ENCODE measurements around the gene ERBB4.

ERBB4 gene

DNA sequence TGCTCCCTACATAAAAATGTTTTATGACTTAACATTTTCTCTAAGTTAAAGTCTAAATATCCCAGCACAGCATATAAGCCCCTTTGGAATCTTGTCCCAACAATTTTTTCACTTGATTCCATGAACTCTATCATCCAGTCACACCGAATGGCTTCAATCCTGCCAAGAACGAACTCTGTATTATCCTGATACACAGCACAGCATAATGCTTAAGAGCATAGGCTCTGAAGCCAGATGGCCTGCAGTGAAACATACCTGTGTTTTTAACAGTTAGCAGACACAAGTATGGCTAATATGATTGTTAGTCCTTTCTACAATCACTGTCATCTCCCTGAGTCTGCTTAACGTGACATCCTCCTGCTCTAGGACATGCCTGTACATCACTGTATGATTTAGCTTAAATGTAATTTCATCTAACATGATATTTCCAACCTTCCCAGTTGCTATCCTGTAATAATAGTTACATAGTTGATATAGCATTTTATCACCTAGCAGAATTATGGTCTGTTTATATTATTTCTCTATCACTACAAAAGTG is 669.5 kb downstream of the ERBB4 start:
- no peak for DNase-seq

DNA sequence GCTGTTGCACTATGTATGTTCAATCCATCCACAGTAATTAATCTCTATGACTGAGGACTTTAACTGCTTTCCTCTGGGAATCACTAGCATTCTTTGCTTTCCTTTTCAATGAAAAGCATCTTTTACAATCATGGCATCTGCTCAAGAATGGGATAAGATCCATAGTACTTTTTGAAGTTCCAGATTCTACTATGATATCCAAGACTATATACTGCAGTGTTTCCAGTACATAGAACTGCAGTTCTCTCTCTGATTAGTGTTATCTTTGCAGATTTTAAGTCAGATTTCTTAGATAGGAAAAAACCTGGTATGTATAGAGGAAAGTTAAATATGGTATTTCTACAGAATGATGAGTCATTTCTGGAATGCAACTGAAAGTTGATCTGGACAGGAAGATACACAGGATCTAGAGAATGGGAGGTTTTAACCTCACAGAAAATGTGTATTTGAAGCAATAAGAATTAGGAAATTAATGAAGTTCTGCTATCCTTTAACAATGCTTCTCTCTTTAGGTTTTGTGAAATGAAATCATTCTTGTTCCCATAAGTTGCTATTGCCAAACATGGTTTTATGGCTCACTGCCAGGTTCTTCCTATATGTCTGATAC is 670.7 kb downstream of the ERBB4 start:
- no peak for DNase-seq

DNA sequence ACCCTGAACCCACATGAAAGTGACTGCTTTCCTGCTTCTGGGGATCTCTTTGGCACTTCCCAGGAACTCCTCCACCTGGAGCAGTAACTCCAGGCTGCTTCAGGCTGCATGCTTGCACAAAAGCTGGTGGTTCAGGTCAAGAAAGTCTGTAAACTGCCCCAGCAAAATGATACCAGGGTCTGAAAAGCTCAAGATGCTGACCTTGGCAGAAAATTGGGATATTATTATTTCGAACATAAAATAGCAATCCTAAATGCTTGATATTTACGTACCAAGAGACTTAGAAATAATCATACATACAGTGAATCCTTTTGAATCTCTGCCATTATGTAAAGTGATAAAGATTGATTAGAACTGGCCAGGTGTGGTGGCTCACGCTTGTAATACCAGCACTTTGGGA is 674.3 kb downstream of the ERBB4 start:
- no peak for DNase-seq

DNA sequence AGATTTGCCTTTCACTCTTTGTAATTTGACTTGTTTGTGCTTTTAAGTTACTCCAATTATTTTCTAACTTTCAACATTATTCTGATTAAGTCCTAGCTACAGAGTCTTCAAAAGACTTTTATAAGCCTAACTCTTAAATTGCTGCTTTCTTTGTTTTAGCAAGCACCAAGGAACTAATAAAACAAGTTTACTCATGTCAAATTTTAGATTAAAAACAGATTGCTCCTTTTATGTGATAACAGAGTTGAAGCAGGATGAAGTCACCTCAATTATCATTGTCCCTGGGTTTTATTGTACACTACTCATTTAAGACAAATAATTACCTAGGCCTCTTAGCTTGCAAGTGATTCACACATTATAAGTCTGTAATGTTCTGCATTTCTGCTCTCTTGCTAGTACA is 678.4 kb downstream of the ERBB4 start:
- DNase-seq, result no peak

DNA sequence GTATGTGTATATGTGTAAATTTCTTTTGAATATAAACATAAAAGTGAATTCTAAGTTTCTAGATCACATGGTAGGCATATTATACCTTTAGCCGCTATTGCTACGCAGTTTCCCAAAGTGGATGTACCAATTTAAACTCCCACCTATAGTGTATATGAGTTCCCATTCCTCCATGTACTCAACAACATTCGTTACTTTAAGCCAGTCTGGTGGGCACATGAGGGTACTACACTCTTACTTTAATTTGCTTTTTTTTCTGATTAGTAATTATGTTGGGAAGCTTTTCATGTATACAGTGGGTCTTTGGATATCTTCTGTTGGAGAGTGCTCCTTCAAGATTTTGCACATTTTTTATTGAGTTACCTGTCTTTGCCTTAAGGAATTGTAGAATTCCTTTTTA is 683.8 kb downstream of the ERBB4 start:
- no peak for DNase-seq

DNA sequence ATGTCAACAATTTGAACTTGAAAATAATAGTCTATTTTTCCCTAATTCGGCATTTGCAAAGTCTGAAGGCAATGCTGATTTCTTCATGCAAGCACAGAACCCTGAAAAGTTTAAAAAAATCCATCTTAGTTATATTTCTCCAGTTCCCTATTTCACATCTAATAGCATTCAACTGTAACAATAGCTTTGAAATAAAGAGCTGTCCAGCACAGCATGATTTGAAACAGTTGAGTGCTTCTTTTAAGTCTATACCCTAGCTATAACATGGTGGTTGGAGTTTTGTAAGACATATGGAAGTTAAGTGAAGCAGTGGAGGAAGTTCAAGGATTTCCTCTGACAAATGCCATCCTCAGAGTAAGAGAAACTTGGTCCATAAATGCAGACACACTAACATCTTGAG is 691.9 kb downstream of the ERBB4 start:
- DNase-seq, result no peak

DNA sequence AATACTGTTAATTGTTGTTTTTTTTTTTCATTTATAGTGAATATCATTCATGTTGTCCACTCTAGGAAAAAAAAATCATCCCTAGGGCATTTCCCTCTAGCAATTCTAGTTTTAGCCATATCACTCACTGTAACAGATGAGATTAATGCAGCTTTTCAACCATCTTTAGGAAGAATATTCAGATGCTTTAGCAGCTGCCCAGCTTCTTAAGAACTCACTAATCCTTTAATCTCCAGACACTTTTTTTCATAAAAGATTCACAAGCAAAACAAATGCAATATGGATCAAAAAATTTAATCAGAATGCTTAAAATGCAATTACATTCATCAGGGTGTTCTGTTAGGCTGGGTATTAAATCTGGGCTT is 692.6 kb downstream of the ERBB4 start:
- DNase-seq, result no peak

DNA sequence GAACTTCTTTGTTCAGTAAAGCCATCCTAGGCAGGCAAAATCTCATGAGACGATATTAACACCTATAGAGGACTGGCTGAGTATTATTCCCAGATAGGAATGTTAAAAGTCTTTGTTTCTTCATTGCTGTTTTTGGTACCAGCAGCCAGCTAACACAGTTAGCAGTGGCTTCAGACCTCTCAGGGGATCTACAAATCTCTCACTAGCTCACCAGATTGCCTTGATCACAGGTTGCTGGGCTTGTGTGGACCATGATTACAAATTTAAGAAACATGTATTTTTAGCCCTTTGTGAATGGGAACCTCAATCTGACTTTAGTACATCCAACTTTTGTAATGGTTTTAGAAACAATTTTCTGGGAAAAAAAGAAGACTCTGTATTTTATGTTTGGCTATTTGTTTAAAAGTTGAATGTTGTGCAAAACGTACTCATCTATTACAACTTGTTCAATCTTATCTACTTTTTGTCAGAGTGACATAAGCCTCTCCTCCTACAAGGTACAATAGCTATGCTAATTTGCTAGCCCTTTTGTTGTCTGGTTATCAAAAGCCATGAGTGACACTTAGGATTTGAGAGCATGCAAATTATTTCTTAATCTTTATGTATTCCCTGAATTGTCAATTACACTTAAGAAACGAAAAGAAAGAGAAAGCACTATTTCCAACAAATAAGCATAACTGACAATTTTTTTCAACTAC is 693.1 kb downstream of the ERBB4 start:
- no peak for DNase-seq

DNA sequence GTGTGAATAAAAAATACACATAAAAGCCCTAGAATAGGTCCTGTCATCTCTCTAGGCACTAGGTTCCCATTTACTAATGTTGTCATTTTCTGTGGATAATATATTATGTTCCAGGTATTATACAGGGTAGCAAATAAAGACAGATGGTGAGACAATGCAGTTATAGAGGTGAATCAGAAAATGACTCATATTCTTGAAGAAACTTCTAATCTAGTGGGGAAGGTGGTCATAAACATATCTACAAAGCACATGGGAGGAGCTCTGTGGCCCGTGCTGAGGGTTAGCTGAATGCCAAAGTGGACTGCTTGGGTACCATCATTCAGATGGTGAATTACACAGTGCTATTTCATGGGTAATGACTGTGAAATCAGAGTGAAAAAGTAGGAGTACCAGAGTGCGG is 700.9 kb downstream of the ERBB4 start:
- no peak for DNase-seq

DNA sequence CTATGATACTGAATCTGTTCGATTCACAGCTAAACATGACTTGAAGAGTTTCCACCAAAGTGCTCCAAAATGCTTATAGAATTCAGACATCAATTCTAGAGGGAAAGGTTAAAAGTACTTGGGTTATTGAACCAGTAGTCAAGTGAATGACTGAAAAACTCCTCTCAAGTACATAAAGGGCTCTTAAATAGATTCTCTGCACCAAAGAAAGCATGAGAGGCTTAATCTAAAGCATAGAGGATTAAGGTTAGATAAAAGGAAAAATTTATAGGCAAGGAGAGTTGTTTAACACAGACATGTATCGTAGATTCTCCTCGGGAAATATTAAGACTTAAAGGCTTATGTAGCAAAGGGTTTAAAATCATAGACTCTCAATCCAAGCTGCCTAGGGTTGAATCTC is 701.4 kb downstream of the ERBB4 start:
- DNase-seq, result no peak

DNA sequence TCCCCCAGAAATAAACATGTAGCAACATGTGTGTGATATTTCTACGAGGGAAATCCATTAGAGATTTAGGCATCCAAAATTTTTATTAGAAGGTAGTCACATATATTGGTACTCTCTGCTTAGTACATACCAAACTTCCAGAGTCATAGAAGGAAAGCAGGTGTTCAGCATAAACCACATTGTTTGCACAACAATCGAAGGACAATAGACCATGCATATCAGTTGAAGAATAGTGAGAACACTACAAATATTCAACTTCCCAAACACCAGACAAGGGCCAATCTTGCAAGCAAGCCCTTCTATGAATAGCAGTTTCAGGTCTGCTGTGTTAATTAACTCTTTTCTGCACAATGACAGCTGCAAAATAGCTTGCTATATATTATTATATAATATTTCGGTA is 702.2 kb downstream of the ERBB4 start:
- no peak for DNase-seq

DNA sequence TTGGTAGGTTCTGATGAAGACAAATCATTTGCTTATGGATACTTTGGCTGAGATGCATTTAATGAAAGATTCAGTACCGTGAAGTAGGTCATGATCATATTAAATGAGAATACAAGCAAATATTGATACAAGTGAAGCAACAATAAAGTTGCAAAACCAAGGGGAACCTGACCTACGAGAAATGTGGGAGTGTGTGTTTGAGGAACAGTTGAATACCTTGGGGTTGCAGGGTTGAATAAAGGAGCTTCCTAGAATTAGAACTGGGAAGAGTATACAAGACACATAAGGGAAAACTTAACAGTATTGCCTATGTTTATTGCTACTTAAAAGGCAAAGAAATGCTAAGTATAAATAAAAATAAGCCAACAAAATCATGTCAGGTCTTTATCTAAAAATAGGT is 702.9 kb downstream of the ERBB4 start:
- DNase-seq, result no peak

DNA sequence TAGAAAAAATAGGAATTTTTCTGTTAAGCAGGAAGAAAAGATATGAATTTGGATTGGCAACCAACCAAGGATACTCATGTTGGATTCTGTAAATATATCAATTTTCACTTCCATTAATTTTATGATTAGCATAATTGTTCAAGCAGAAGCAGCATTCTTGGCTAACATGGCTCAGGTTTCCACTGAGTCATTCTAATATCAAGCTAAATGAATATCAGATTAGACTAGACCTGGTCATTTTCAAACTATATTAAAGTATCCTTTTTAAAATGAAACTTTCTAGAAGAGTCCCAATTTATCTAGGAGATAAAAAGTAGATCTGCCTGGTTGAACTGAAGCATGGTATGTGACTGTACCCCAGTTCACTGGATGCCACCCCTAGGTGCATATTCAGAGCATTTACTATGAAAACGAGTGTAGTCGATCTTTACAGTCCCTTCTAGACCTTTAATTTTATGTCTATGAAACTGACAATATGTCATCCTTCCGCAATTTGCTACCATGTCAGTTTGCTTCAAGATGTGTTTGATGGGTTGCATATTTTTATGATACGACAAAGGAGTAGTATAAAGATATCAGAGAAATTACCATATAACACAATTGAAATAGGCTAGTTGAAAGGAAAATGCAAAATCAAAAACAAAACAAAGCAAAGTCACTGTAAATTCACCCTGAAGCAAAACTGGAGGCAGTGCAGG is 704.9 kb downstream of the ERBB4 start:
- no peak for DNase-seq

DNA sequence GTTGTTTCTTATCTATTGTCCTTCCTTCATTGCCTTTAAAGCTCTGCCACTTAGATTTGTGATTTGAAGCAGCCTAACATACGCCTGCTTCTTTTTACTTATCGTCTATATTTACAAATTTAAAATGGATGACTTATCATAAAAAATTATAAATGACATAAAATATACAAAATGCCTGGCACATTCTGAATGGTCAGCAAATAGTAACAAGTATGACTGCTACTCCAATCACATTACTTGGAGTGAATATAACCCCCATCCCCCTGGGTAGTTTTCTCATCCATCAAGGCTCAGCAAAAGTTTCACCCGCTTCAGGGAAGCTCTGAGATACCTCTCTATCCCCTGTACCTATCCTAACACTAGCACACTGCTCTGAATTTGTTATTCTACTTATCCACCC is 708.9 kb downstream of the ERBB4 start:
- DNase-seq, result no peak

DNA sequence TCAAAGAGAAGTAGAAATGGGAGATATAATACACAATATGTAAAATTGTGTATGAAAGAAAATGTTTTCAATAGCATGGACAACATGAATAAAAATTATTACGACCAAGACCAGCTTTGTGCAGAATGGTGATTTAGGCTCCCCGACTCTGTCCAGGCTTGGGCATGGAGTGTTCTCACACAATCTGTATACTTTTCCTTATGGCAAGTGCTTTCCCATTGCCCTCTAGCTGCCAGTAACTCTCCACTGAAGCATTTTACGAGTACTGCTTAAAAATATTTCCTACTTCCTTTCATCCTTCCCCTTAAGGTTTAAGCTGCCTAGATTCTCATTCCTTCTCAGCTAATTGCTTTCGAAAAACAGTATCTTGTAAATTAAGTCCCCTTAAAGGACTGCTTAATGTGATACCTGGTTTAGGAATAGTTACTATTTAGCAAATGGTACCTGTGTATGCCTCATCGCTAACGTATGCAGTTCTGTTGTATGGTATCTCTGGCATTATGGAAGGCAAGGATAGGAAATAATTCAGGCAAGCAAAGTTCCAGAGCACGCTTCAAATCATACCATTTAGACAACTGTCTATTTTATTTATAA is 714.6 kb downstream of the ERBB4 start:
- no peak for DNase-seq

DNA sequence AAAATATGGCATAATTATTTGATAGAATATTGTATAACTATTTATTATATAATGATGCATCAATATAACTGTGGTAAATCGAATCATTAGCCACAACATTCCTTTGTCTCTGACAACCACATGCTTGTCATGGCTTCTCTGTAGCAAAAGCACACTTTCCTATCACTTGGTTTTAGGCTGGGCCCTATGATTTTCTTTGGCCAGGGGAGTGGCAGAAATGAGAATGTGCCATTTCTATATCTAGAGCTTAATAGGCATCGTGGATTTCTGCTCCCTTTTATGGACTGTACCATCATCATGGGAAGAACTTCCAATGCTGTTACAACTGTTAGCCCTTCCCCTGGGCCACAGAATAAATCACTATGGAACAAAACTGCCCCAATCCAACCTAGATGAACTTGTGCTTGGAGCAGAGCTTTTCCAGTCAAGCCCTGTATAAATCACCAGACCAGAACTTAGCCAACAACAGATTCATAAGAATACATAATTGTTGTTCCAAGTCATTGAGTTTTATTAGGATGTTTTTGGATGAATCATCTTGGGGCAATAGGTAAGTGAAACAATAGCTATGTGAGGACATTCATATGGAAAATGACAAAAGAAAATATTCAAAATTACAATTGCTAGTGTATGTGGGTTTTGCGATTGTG is 715.8 kb downstream of the ERBB4 start:
- DNase-seq, result no peak

DNA sequence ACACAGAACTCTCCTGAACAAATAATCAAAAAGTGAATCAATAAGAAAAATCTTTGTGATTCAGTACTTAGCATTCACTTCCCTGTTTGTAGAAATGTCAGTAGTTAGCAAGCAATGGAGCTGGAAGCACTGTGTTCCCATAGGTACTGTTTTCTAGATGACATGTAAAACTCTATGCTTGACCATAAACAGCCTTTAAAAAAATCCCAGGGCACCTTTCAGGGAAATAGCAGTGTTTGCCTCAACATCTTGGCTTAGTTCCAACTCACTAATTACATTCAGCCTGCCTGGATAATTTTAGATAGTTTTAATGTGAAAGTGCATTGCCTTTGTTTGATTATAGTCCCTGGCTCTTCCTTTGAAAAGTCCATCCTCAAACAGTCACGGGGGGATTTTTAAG is 721.8 kb downstream of the ERBB4 start:
- DNase-seq, result no peak

DNA sequence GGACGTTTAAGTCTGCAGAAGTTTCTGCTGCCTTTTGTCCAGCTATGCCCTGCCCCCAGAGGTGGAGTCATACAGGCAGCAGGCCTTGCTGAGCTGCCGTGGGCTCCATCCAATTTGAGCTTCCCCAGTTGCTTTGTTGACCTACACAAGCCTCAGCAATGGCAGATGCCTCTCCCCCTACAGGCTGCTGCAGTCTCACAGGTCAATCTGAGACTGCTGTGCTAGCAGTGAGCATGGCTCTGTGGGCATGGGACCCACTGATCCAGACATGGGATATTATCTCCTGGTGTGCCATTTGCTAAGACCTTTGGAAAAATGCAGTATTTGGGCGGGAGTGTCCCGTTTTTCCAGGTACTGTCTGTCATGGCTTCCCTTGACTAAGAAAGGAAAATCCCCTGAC is 726.0 kb downstream of the ERBB4 start:
- no peak for DNase-seq

DNA sequence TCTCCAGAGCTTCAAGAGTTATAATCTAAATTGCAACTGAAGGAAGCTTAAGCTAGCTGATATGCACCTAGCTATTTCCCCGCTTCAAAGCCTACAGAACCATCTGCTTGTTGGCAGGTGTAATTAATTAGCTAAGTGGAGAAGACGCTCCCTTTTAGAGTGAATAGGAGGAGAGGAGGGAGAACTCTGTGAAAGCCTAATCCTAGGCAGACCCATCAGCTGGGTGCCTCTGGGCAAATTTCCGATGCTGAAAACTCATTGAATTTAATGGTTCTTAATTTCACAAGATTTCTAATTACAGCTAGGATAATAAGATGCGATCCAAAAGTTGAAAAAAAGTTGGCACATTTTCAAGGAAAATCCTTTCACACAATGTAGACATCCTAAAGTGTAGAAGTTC is 735.9 kb downstream of the ERBB4 start:
- DNase-seq, result no peak

DNA sequence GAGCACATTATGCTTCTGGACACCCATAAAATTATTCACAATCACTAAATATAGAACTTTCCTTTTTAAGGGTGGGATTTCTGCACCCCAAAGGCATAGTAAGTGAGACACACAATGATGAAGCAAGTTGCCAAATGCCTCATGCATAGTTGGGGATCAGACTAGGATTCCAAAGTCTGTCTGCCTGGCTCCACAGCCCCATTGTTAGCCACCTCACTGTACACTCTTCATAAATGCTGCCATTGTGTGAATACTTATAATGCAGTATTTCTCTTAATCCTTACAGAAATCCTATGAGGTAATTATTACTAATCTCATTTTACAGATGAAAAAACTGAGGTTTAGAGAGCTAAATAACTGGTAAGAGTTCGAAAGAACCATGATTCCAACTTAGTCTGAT is 738.6 kb downstream of the ERBB4 start:
- no peak for DNase-seq

DNA sequence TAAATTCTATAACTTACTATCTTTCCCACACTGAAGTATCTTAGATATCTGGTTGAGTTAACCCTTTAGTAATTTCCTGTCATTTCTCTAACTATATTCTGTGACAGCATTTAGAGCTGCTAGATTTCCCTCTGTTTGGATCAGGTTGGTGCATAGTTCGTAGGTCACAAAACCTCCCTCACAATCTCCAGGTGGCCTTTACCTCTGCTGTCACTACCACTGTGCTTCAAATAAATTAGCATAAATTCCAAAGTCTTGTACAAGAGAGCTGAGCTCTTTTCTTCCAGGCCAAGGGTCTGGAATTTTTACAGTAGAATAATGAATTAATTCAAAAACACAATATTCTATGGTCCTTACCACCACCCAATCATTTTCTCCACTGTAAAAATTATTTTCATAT is 739.7 kb downstream of the ERBB4 start:
- DNase-seq, result no peak

DNA sequence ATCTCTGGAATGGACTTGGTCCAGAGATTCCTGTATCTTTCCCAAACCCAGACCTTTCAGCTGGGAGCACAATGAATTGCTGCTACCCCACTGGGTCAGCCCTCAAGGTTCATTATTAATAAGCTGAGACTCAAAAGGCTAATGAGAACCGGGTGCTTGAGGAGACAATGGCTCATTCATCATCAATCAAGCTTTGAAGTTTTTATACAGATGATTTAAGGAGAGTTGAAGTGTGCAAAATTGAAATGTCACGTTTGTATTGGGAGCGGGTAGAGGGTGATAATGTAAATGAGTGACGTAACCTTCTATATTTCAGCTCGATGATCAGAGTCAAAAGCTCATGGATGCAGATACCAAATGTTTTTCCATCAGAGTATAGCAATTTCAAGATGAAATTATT is 744.9 kb downstream of the ERBB4 start:
- DNase-seq, result no peak

DNA sequence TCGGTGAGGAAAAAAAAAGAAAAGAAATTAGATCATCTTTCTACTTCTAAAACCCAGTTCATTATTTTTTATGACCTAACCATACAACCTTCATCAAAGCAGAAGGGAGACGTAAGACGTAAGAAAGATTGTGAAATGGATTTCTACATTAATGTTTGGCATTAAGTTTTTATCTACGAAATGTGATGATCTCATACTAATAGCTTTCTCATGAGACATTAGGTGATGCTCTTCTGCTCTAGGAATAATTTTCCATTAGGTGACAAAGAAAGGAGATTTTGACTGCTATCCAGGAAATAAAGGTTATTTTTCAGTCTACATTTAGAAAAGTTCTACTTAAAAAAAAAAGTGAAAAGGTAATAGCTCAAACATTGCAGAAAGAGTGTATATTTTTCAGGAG is 748.6 kb downstream of the ERBB4 start:
- DNase-seq, result no peak

DNA sequence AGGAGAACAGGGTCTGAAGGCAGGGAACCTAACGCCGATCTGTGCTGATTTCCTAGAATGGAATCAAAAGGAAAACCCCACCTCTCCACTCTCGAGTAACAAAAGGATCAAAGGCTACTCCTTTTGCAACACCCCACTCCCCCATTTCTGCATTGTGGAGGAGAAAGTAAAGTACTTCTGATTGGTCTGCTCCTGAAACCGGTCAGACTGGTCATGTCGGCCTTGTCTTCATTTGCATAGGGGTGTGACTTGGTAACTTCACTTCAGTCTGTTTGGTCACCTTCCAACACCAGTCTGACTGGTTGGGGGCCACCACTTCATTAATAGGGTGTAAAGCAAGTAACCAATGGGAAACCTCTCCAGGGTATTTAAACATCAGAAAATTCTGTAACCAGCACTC is 771.9 kb downstream of the ERBB4 start:
- no peak for DNase-seq

Data from islet precursor cell (in vitro differentiated cells).